ENCODE data around the gene MAN2B2. TPM values are rescaled to one million over a fixed set of nuclear protein-coding genes. Genes with fewer than 3 reads are reported as not detected.

Gene MAN2B2
- 11.2 and 27.0 TPM in 2 replicates for total RNA-seq

GRCh38 chr4:6574747-6575502, at the start of gene MAN2B2:
TSS of gene MAN2B2 (plus strand) at chr4:6575189. CDS start at chr4:6575211, 22 bp downstream.

DNA sequence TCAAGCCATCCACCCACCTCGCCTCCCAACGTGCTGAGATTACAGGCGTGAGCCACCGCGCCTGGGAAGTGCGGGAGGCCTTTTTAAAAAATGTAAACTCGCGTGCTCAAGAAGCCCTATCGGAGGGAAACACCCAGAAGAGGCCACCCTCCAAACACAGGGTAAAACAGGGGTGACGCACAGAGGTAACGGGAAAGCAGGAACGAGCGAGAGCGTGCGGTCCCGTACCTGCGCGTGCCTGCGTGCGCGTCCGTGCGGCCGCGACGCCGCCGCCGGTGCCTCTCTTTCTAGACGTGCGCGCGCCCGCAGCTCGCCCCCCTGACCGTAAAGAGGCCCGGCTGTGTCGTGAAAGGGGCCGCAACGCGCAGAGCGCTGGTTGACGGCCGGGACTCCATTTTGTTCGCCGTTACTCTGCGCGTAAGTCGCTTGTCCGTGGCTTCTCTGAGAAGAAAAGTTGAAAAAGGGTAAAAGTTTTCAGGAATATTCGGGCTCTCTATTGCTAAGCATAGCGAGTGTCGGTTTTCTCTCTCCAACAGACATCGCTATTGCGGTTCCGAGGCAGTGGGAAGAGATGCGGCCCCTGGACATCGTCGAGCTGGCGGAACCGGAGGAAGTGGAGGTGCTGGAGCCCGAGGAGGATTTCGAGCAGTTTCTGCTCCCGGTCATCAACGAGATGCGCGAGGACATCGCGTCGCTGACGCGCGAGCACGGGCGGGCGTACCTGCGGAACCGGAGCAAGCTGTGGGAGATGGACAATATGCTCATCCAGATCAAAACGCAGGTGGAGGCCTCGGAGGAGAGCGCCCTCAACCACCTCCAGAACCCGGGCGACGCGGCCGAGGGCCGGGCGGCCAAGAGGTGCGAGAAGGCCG, 65.5 kb downstream of the MAN2B2 start, which contains the start of gene MRFAP1:
Gene MRFAP1, plus strand, starts transcription at position 394 of the 872 bp plus-strand sequence. Its CDS starts 178 bp downstream, at position 572.

Other genes with a start within 250 kb of the MAN2B2 start
- gene PPP2R2C, start 102.6 kb upstream of the MAN2B2 start, total RNA-seq, result 1.3 and 1.4 TPM in 2 replicates
- gene MRFAP1, start 65.5 kb downstream of the MAN2B2 start, total RNA-seq, result 108 and 116 TPM in 2 replicates
- gene S100P, start 118.7 kb downstream of the MAN2B2 start, total RNA-seq, result not detected in 2 replicates
- gene MRFAP1L1, start 134.7 kb downstream of the MAN2B2 start, total RNA-seq, result 59.2 and 70.8 TPM in 2 replicates
- gene BLOC1S4, start 141.0 kb downstream of the MAN2B2 start, total RNA-seq, result 19.3 and 21.0 TPM in 2 replicates
- gene KIAA0232, start 207.5 kb downstream of the MAN2B2 start, total RNA-seq, result 29.5 and 30.5 TPM in 2 replicates

Measured in uterine smooth muscle cell (primary cell).